Upper lobe of left lung (tissue), 4 donors: ENCODE results near the gene KCNK16.

Experiments used
- EP300 ChIP-seq, 4 donors: sonication (generic); formaldehyde crosslinking; IDR thresholded peaks; one replicate each; pipeline ENCODE4 v1.5.1; 2017; ENCODE audit warnings: antibody characterized with exemption in 4 of 4, control low read depth in 2 of 4
- POLR2A ChIP-seq, 4 donors: fragments of 450-650 bp; IDR thresholded peaks; one replicate each; pipeline ENCODE4 v1.5.1; 2016 to 2017; ENCODE audit warnings: antibody characterized with exemption in 4 of 4, mild to moderate bottlenecking in 2 of 4
- TF ChIP-seq, protein P1 (sequence below), 6 experiments: fragments of 450-650 bp in 4 of 6; fragments of 200-600 bp in 2 of 6; sonication (generic) in 2 of 6; IDR thresholded peaks; one replicate each; pipeline ENCODE4 v1.5.1; 2016 to 2019; ENCODE audit warnings: antibody characterized with exemption in 6 of 6

DNA sequence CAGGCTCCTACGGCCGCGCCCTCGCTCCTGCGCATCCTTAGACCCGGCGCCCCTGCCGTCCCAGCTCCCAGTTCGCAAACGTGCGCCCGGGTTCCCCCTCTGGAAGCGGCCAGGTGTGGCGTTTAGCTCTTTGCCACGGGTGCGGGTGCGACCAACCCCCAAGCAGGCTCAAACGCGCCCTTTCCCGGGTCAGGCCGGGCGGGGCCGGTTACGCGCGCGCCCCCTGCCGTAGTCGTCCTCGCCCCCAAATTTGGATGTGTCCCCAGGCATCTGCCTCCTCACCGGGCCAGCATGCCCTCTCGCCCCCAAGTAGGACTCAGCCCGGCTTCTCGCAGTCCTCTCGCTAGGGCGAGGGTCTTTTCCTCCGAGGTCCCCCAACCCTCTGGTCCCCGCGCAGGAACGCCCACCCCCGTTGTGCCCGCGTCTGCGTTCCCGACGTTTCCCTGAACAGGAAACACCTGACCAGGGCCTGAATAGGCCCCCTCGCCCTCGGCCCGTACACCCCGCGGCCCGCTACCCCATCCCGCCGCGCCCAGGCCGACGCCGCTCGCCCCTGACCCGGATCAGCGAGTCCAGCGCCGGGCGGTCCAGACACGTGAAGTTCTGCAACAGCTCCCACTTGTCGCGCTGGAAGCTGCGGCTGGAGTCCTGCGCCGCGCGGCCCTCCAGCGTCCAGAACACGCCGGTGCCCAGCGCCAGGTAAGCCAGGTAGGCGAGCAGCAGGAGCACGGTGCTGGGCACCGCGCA lies 8.8 kb downstream of the KCNK16 start:
- TF ChIP-seq, protein P1, sequence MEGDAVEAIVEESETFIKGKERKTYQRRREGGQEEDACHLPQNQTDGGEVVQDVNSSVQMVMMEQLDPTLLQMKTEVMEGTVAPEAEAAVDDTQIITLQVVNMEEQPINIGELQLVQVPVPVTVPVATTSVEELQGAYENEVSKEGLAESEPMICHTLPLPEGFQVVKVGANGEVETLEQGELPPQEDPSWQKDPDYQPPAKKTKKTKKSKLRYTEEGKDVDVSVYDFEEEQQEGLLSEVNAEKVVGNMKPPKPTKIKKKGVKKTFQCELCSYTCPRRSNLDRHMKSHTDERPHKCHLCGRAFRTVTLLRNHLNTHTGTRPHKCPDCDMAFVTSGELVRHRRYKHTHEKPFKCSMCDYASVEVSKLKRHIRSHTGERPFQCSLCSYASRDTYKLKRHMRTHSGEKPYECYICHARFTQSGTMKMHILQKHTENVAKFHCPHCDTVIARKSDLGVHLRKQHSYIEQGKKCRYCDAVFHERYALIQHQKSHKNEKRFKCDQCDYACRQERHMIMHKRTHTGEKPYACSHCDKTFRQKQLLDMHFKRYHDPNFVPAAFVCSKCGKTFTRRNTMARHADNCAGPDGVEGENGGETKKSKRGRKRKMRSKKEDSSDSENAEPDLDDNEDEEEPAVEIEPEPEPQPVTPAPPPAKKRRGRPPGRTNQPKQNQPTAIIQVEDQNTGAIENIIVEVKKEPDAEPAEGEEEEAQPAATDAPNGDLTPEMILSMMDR (IDR thresholded peaks at IDR 0.05): peak in 1 of 6 experiments; percentile 15
- TF ChIP-seq POLR2A (IDR thresholded peaks at IDR 0.05) (no peak), EP300 (IDR thresholded peaks at IDR 0.05) (no peak)
